Endothelial cell (in vitro differentiated cells): ENCODE results near the gene MCM9. TPM values are rescaled to one million over a fixed set of nuclear protein-coding genes. Genes with fewer than 3 reads are reported as not detected.
"Not testable (repeated sequence)": the region's sequence is repeated elsewhere in the genome, so short reads cannot be mapped to it uniquely, and the experiment has no call there.

Experiments
- DNase-seq: peaks from one replicate; pipeline ENCODE4 v3.0.0; 2021; ENCODE audit warnings: low spot score
- H3K27ac Mint-ChIP-seq: one replicate; pipeline ENCODE4 v1.8.0; 2021; ENCODE audit warnings: mixed read lengths, inconsistent platforms; ENCODE audit not compliant: unreplicated experiment
- H3K27me3 Mint-ChIP-seq: one replicate; pipeline ENCODE4 v1.8.0; 2021; ENCODE audit warnings: mild to moderate bottlenecking, moderate library complexity, mixed read lengths, inconsistent platforms; ENCODE audit not compliant: unreplicated experiment
- H3K36me3 Mint-ChIP-seq: one replicate; pipeline ENCODE4 v1.8.0; 2021; ENCODE audit warnings: mild to moderate bottlenecking, low read depth, mixed read lengths, inconsistent platforms; ENCODE audit not compliant: unreplicated experiment
- H3K4me1 Mint-ChIP-seq: one replicate; pipeline ENCODE4 v1.8.0; 2021; ENCODE audit warnings: mild to moderate bottlenecking, mixed read lengths, inconsistent platforms; ENCODE audit not compliant: unreplicated experiment
- H3K4me3 Mint-ChIP-seq: one replicate; pipeline ENCODE4 v1.8.0; 2021; ENCODE audit warnings: mild to moderate bottlenecking, mixed read lengths, inconsistent platforms; ENCODE audit not compliant: unreplicated experiment
- H3K9me3 Mint-ChIP-seq: one replicate; pipeline ENCODE4 v1.8.0; 2021; ENCODE audit warnings: mixed read lengths, inconsistent platforms; ENCODE audit not compliant: unreplicated experiment
- total RNA-seq: library from RNA; stranded (reverse); fragmentation: NEBNext Ultra II Directional; extraction: Animal tissue kit (Norgen Biotek cat#: 25700); gene quantifications from one replicate; pipeline ENCODE4 v1.2.1, GENCODE V29; 2021; ENCODE audit not compliant: unreplicated experiment
- TF ChIP-seq, protein P1 (sequence below): fragments of 200-600 bp; sonication (generic); IDR thresholded peaks from one replicate; pipeline ENCODE4 v1.5.0; 2021; ENCODE audit warnings: antibody characterized with exemption; ENCODE audit not compliant: unreplicated experiment

Gene MCM9
- total RNA-seq, 1 donor from 2014 or later, result 12.8 TPM

DNA sequence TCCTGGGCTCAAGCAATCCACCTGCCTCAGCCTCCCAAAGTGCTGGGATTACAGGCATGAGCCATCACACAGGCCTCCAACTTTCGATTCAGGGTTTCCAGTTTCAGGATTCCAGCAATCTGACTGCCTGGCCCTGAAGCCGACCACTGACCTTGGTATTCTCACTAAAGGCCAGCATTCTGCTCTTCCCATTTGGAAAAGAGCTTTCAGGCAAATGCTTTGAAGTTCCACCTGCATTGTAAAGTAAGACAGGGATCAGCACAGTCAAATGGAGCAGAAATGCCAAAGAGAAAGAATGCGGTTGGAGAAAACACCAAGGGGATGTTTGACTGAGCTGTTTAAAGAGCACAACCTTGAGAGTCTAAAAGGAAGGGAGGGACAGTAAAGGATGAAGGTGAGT lies 166.5 kb downstream of the MCM9 start:
- no peak overlapping the region for H3K4me3 Mint-ChIP-seq
- H3K27ac Mint-ChIP-seq, result no peak overlapping the region
- H3K9me3 Mint-ChIP-seq, result no peaks in the 10 kb centered on the region
- H3K4me1 Mint-ChIP-seq, result peaks cover 19% of the 10 kb centered on the region
- no peak for DNase-seq
- peaks cover 5% of the 10 kb centered on the region for H3K36me3 Mint-ChIP-seq
- TF ChIP-seq, protein P1, sequence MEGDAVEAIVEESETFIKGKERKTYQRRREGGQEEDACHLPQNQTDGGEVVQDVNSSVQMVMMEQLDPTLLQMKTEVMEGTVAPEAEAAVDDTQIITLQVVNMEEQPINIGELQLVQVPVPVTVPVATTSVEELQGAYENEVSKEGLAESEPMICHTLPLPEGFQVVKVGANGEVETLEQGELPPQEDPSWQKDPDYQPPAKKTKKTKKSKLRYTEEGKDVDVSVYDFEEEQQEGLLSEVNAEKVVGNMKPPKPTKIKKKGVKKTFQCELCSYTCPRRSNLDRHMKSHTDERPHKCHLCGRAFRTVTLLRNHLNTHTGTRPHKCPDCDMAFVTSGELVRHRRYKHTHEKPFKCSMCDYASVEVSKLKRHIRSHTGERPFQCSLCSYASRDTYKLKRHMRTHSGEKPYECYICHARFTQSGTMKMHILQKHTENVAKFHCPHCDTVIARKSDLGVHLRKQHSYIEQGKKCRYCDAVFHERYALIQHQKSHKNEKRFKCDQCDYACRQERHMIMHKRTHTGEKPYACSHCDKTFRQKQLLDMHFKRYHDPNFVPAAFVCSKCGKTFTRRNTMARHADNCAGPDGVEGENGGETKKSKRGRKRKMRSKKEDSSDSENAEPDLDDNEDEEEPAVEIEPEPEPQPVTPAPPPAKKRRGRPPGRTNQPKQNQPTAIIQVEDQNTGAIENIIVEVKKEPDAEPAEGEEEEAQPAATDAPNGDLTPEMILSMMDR, result no peak
- H3K27me3 Mint-ChIP-seq, result peaks cover 3% of the 10 kb centered on the region

DNA sequence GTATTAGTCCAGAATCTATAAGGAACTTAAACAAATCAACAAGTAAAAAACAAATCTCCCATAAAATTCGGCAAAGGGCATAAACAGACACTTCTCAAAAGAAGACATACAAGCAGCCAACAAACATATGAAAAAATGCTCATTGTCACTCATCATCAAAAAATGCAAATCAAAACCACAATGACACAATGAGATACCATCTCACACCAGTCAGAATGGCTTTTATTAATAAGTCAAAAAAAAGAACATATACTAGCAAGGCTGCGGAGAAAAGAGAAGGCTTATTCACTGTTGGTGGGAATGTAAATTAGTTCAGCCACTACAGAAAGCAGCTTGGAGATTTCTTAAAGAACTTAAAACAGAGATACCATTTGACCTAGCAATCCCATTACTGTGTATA lies 169.6 kb downstream of the MCM9 start:
- DNase-seq, H3K4me3 Mint-ChIP-seq, H3K27me3 Mint-ChIP-seq, H3K9me3 Mint-ChIP-seq, H3K27ac Mint-ChIP-seq, H3K36me3 Mint-ChIP-seq: not testable (repeated sequence)
- H3K4me1 Mint-ChIP-seq, result peaks cover 19% of the 10 kb centered on the region

DNA sequence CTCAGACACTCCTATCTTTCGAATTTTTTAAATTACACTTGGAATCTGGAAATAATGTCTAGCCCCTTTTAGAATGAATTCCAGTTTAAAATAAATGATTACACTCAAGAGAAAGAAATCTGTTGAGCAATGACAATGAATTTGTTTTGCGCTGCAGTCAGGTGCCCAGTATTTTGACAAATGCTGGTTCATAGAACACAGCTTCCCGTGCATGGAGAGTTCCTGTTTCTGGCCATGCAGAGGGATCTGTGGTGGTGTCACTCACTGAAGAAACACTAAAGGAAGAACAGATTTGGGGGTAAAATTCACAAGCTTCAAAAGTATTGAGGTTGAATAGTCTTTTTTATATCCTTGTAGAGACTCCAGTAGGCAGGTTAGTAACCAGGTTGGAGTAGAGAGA lies 170.2 kb downstream of the MCM9 start:
- H3K27ac Mint-ChIP-seq, result no peak overlapping the region
- DNase-seq, result no peak
- TF ChIP-seq, protein P1, result no peak
- no peaks in the 10 kb centered on the region for H3K9me3 Mint-ChIP-seq
- no peak overlapping the region for H3K4me3 Mint-ChIP-seq
- peaks cover 5% of the 10 kb centered on the region for H3K36me3 Mint-ChIP-seq
- H3K27me3 Mint-ChIP-seq, result peaks cover 3% of the 10 kb centered on the region
- peaks cover 19% of the 10 kb centered on the region for H3K4me1 Mint-ChIP-seq

Other genes starting within 250 kb of the MCM9 start
- 33.4 TPM for gene ASF1A, start 41.0 kb downstream of the MCM9 start, total RNA-seq
- 134 TPM for gene FAM184A, start 143.5 kb upstream of the MCM9 start, total RNA-seq